Measurements from ENCODE around the gene KLK6.
A peak's percentile ranks its signal among the peaks of the same experiment; 100 is the strongest.

Gene KLK6

GRCh38 chr19:50959731-50960500 lies 9.5 kb downstream of the KLK6 start:
- DNase-seq = no peak

- no peak for DNase-seq
Observed at GRCh38 chr19:50957587-50957986, 11.8 kb downstream of the KLK6 start.

- no peak for DNase-seq
Observed at GRCh38 chr19:50952910-50953309, 16.5 kb downstream of the KLK6 start, which contains the start of gene KLK5. KLK5 (minus strand) TSS chr19:50953038; CDS start chr19:50952657, 381 bp downstream.

DNA sequence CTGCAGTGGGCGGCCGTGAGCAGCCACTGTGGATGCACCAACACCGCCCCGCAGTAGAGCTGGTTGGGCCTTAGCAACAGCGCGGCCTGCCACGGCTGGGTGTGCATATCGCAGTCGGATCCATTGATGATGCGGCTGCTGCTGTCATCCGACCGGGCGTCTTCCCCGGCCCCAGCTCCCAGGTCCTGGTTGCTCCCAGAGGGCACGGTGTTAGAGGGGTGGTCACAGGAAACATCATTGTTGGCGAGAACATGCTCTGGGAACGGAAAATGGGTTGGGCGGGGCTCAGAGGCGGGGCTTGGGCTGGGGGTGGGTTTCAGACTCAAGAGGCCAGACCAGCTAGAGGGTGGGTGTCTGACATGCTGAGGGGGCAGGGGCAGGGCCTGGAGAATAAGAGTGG lies 19.5 kb downstream of the KLK6 start:
- no peak for DNase-seq

GRCh38 chr19:50947123-50947522 lies 22.3 kb downstream of the KLK6 start:
- DNase-seq = no peak

GRCh38 chr19:50944795-50945194 lies 24.6 kb downstream of the KLK6 start:
- DNase-seq = no peak

DNA sequence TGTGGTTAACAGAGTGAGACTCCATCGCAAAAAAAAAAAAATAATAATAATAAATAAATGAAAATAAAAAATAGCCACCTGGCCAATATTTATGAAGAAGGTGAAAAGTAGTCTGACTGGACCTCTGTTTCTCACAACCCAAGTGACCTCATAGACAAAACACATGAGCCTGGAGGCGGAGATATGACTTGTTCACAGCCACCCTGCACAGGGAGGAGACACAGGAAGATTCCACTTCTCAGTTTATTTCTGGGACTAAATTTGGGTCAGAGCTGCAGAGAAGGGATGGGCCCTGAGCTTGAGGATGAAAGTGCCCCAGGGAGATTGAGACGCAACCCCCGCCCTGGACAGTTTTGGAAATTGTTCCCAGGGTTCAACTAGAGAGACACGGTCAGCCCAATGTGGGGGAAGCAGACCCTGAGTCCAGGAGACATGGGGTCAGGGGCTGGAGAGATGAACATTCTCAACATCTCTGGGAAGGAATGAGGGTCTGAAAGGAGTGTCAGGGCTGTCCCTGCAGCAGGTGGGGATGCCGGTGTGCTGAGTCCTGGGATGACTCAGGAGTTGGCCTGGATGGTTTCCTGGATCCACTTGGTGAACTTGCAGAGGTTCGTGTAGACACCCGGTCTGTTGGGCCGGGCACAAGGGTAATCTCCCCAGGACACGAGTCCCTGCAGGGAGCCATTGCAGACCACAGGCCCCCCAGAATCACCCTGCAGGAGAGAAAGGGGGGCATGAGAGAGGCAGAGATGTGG lies 26.1 kb downstream of the KLK6 start:
- DNase-seq = no peak

DNA sequence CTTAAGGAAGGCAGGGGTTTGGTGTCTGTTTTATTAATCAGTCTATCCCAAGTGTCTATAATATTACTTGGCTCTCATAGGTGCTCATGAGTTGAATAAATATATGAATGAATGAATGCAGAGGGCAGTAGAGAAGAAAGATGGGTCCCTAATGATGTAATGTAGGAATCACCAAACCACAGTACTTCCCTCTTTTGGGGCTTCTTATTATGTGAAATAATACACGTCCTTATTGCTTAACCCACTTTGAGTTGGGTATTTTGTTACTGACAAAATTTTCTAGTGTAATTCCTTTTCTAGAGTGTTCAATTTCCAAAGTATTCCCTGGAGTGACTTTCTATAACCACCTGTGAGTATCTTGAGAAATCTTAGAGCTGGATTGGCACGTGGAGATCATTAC lies 29.8 kb downstream of the KLK6 start:
- DNase-seq = no peak

- DNase-seq = no peak
Observed at GRCh38 chr19:50933640-50934039, 35.8 kb downstream of the KLK6 start.

DNA sequence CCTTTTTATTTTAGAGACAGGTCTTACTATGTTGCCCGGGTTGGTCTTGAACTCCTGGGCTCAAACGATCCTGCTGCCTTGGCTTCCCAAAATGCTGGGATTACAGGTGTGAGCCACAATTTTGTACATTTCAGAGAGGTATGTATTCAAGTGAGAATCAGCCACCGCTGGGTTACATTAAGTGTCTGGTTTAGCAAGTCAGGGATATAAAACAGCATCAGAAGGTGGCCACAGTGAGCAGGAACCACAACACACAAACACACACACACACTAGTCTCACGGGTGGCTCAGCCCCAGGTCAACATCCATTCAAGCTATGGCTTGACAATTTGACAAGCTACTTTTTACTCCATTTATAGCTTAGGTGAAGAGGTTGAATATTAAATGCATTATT lies 36.7 kb downstream of the KLK6 start:
- no peak for DNase-seq

GRCh38 chr19:50932018-50932689 lies 37.2 kb downstream of the KLK6 start:
- DNase-seq = no peak

- no peak for DNase-seq
Observed at GRCh38 chr19:50931023-50931422, 38.4 kb downstream of the KLK6 start.

DNA sequence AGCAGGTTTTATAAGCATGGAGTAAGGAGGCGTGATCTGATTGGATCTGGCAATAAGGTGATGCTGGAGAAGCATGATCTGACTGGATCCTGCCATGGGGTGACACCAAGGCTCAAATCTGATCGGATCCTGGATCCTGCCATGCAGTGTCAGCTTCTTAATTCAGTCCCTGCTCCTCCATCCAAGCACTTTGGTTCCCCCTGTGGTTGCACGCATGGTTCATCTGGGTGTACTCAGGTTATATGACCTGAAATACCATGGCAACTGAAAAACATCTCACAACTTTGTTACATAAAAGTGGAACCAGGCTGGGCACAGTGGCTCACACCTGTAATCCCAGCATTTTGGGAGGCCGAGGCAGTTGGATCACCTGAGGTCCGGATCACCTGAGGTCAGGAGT lies 40.6 kb downstream of the KLK6 start:
- DNase-seq = no peak

DNA sequence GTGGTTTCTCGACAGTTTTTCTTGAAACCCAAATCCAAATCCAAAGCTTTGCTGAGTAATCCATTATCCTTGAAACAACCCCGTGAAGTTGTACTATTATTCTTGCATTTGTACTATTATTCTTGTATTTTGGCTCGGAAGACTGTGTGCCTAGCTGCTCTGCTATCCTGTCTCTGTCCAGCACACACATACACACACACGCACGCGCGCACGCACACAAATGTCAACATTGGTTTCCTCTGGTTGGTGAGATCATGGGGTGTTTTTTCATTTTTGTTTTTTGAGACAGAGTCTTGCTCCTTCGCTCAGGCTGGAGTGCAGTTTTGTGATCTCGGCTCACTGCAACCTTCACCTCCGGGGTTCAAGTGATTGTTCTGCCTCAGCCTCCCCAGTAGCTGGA lies 43.2 kb downstream of the KLK6 start:
- no peak for DNase-seq

GRCh38 chr19:50925734-50926133 lies 43.7 kb downstream of the KLK6 start:
- DNase-seq = no peak

DNA sequence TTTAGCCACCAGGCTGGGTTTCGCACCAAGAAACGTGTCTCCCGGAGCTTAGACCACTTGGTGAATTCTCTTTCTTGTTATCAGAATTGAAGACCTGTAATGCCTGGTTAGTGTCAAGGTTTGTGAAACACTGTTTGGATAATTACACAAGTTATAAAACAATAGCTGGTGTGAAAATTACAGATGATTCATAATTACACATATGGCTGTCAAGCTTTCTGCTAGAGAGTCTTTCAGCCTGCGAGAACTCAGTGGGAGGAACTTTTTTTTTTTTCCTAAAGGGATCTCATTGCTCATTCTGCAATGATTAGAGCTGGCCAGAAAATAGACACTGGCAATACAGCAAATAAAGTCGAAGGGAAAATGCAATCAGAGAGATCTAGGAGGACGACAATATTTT lies 44.8 kb downstream of the KLK6 start:
- no peak for DNase-seq

DNA sequence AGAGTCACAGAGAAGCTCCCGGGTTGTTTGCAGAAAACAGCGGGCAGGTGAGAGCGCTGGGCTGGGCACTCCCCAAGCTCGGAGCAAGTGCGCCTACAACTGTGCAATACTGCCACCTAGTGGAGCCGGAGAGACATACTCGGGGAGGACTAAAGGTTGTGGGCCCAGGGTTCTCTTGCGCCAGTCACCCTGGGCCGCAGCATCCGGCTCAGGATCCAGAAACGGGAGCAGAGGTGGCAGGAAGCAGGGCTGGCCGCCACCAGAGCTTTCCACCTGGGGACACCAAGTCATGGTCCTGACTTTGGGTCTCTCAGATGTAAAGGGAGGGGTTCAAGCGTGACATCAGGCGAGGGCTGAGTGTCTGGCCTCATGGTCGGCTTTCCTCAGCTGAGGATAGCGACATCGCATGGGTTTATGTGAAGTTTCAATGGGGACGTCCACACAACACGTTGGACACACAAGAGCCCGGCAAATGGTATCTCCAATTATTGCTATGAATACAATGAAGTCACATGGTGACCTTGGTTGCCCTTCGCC lies 47.0 kb downstream of the KLK6 start:
- peak; percentile 59 for DNase-seq

- no peak for DNase-seq
Observed at GRCh38 chr19:50921426-50922316, 47.7 kb downstream of the KLK6 start.

DNA sequence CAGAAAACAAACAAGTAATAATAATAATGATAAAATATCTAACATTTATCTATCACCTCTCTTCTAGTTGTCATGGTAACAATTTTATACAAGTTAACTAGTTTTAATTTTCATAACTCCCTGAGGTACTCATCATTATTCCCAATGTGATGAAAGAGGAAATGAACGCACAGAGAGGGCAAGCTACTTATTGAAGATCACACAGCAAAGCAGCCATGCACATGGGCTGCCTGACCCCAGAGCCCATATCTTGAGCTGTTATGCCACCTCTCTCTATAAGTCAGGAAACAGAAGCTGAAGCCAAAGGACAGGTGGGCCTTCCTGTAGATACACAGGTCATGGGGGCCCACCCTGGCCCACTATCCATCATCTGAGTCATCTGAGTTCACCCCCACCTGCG lies 53.3 kb downstream of the KLK6 start:
- no peak for DNase-seq

DNA sequence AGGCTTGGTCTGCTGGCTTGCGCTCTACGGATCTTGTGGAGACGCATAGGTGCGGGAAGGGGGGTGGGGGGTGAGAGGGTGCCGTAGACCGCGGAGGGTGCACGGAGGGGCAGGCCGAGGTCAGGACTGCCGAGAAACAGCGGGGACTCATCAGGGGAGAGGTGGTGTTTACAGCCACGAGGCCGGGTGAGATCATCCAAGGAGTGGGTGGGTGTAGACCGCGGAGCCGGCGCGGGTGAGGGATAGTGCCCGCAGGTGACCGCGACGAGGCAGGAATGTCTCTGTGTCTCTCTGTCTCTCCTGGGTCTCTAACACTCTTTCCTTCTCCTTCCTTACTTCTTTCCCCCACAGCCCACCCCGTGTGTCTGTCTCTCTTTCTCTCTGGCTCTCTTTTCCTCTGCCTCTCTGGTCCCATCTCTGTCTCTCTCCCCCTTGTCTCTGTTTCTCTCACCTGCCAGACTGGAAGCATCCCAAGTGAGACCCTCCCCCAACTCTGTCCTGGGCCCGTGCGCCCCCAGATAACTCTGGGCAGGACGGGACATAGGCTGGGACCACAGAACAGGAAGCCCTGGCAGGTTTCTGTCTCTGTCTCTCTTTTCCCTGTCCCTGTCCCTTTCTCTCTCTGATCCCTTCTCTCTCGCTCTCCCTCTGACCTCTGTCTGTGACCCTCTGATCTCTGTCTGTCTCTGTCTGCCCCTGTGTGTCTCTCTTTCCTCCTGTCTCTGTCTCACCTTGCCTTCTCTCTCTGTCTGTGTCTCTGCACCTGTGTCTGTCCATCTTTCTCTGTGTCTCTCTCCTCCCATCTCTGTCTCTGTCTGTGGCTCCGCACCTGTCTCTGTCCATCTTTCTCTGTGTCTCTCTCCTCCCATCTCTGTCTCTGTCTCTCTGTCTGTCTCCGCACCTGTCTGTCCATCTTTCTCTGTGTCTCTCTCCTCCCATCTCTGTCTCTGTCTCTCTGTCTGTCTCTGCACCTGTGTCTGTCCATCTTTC lies 56.4 kb downstream of the KLK6 start:
- no peak for DNase-seq
